D341Med (cell line): Measurements from ENCODE around the gene HBG2.
"Not testable (repeated sequence)": the region's sequence is repeated elsewhere in the genome, so short reads cannot be mapped to it uniquely, and the experiment has no call there.

Experiments used
- DNase-seq: peaks from one replicate; pipeline ENCODE4 v3.0.0; 2012; ENCODE audit warnings: low spot score

HBG2 gene

GRCh38 chr11:5249807-5250396 lies 4.7 kb downstream of the HBG2 start, which contains the start of gene HBG1:
Gene HBG1, minus strand, starts transcription at chr11:5249857. Its CDS starts 53 bp downstream, at chr11:5249804.
- not testable (repeated sequence) for DNase-seq

- DNase-seq = not testable (repeated sequence)
These were observed 6.1 kb downstream of the HBG2 start for GRCh38 chr11:5248498-5248897.

GRCh38 chr11:5247472-5248192 lies 6.9 kb downstream of the HBG2 start:
- DNase-seq = no peak

DNA sequence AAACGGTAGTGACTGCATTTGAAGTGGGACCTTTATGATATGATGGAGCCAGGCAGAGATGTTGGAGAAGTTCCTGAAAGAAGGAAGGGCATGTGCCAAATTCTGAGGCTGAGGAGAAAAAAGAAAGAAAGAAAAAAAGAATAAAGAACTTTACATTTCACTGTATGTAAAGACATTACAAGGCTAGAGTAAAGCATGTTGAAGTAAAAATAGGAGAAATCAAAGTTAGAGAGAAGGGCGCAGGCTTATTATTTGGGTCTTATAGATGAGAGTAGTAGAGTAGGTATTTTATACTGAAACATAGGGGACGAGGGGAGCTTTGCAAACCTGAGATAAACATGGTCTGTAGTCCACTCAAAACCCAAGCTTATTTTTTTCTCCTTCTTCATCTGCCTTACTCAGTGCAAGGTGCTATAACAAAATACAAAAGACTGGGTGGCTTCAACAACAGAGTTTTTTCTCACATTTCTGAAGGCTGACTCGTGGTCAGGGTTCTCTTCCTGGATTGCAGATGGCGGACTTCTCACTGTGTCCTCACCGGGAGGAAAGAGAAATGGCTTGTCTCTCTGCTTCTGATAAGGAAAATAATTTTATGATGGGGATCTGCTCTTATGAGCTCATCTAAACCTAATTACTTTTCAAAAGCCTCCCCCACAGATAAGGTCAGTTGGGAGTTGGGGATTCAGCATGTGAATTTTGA lies 7.7 kb downstream of the HBG2 start:
- no peak for DNase-seq

DNA sequence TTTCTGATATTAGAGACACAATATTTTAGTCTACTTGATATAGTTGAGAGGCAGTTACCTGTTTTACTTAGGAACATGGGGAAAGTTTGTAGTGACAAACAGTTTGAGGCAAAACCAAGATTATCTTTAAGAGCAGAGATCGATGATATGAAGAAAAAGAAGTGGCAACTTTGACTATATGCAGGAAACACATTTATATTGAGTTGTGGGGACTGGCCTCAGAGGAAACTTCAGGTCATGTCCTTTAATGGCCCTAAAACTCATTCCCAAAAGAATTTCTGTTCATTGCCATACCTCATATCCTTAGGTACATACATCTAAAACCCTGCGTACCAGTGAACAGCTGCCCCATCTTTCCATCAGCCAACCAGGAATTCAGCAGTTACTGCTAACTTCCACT lies 9.4 kb downstream of the HBG2 start:
- DNase-seq = no peak

DNA sequence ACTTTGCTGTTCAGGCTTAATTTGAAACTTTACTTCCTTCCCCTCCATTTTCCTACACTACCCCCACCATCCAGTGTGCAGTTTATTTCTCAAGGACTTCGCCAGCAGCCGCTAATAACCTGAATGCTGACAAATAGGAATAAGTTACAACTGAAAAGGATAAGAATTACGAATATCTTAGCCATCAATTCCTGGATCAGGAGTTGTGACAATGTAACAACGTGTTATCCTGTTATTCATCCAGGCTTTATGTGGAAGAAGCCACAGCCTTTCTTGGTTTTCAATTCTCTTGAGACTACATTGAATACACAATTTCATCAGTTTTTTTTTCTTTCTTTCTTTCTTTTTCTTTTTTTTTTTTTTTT lies 10.8 kb downstream of the HBG2 start:
- no peak for DNase-seq

GRCh38 chr11:5242933-5243815 lies 11.4 kb downstream of the HBG2 start:
- no peak for DNase-seq

GRCh38 chr11:5242208-5242607 lies 12.4 kb downstream of the HBG2 start:
- no peak for DNase-seq

DNA sequence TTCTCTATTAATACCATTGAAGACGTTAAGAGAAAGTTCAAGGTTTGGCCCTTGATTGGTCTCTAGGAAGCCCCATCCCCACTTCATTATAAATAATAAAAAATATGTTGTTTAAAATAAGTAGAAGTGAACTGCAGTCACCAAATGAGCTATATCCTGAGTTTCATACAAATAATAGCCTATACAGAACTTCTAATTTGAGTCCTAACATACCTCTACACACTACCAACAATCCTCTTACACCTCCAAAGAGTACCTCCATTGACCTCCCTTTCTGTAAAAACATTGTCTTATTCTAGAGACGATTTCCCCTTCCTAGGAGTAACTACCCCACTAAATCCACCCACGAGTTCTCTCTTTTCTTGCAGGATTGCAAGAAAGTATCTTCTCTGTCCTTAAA lies 13.1 kb downstream of the HBG2 start:
- DNase-seq = no peak

DNA sequence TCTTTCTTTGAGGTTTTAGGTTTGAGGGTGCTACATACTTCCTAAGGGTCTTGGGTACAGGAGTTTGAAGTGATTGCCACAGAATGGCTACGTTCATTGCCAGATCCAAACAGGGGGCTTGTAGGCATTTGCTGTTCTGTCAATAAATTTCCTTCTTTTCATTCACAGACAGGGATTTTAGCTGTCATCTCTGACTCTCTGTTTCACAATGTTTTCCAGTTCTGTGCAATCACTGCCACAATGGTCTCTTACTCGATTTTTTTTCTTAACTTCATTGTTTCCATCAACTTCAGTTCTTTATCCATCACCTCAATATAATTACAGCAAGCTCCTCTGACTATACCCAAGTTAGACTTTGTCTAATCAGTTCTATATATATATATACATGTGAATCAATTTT lies 14.1 kb downstream of the HBG2 start:
- DNase-seq = no peak

GRCh38 chr11:5240056-5240455 lies 14.5 kb downstream of the HBG2 start:
- DNase-seq = no peak

- no peak for DNase-seq
These were observed 15.5 kb downstream of the HBG2 start for GRCh38 chr11:5239046-5239445.

DNA sequence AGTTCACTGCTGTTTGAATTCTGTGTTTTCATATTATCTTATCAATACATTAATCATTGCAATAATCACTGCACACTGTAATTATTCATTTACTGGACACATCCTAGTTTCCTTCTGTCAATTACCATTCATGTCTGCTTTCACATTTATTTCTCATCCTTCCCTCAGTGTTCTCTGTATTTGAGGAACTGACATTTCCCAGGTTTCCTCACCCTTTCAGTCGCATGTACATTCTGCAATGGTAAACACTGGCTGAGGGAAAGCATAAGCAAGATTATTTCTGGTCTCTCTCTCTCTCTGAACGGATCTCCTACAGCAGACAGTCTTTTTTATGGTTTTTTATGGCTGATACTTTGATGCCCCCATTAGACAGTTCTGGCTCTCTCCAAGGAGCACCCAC lies 16.1 kb downstream of the HBG2 start:
- DNase-seq = no peak

GRCh38 chr11:5237420-5237819 lies 17.2 kb downstream of the HBG2 start:
- DNase-seq = no peak

GRCh38 chr11:5235364-5236095 lies 19.1 kb downstream of the HBG2 start:
- no peak for DNase-seq

DNA sequence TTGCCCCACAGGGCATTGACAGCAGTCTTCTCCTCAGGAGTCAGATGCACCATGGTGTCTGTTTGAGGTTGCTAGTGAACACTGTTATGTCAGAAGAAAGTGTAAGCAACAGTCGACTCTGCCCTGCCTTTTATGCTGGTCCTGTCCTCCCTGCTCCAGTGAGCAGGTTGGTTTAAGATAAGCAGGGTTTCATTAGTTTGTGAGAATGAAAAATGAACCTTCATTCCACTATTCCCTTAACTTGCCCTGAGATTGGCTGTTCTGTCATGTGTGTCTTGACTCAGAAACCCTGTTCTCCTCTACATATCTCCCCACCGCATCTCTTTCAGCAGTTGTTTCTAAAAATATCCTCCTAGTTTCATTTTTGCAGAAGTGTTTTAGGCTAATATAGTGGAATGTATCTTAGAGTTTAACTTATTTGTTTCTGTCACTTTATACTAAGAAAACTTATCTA lies 20.2 kb downstream of the HBG2 start, which contains the start of gene HBD:
HBD (minus strand) TSS at position 103 of the 454 bp plus-strand sequence; CDS start at position 53, 50 bp downstream.
- DNase-seq = no peak

DNA sequence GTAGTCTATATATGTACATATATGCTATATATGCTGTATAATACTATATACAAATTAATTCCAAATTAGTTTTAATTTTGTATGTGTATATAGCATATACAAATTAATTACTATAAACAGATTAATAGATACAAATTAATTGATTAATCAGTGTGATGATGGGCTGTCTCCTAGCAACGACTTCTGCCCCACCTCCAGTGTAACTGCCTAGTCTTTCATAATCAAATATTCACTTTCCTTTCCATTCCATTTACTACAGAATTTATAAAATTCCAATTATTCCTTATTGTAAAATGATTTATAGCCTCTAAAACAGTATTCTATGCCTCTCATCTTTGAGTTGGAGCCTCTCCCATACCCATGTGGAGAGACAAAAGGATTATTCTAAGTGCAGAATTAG lies 21.3 kb downstream of the HBG2 start:
- no peak for DNase-seq

GRCh38 chr11:5232821-5233220 lies 21.8 kb downstream of the HBG2 start:
- no peak for DNase-seq

DNA sequence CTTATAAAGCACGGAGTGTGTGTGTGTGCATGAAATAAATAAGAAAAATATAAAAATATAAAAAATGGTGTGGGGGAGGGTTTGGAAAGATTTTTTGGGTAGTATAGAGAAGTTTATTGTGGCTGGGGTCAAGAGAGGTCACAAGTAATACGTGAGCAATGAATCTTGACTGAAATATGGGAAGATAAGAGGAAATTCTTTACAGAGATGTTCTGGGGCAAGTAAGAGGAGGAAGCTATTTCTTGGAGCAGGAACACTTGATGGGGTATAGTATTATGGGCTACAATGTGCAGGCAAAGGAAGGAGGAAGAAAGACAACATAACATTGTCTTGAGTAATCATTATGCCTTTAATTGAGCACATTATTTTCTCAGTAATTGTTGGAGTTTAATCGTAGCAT lies 22.4 kb downstream of the HBG2 start:
- no peak for DNase-seq

DNA sequence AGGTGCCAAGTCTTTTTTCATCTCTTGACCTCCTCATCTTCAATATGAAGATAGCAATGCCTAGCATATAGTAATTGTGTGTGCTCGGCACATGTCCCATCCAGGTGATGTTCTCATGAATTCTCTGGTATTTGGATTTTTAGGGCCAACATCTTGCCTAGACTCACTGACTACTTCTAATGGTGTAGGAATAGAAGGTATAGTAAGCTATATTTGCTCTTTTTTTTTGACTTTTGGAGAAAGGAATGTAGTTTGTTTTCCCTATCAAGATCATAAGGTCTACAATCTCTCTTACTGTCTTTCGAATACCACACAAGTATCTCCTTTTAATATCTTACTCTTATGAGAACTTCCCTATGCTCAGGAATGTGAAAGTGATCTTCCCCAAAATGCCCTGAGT lies 23.5 kb downstream of the HBG2 start:
- DNase-seq = no peak

GRCh38 chr11:5230266-5230665 lies 24.3 kb downstream of the HBG2 start:
- DNase-seq = no peak
